ENCODE results near the gene VAV1. TPM values are rescaled to one million over a fixed set of nuclear protein-coding genes. Genes with fewer than 3 reads are reported as not detected.
A peak's percentile ranks its signal among the peaks of the same experiment; 100 is the strongest.

Gene VAV1
- total RNA-seq, 1 experiment from 2014 or later = 7.5 TPM

DNA sequence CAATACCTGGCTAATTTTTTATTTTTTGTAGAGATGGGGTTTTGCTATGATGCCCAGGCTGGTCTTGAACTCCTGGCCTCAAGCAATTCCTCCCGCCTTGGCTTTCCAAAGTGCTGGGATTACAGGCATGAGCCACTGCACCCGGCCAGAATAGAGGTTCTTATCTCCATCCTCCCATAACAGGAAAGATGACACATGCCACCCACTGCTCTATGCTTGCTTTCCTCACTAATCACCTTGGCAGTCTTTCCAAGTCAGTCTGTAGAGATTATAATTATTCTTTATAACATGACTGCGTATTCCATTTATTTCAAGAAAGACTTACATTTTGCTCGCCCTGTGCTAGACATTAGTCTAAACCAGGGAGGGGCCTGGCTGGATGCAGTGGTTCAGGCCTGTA, 6.7 kb downstream of the VAV1 start:
- Histone ChIP-seq H3K36me3 (ENCODE audit: low read depth) (no peaks in the 10 kb centered on the region), H3K27me3 (ENCODE audit: insufficient read depth, low read depth) (no peaks in the 10 kb centered on the region), H2AFZ (no peak overlapping the region), H3K79me2 (ENCODE audit: low read depth) (no peaks in the 10 kb centered on the region), H4K20me1 (ENCODE audit: insufficient read depth) (no peaks in the 10 kb centered on the region), H3F3A (ENCODE audit: insufficient read depth, low read depth) (peaks cover 4% of the 10 kb centered on the region; the same call in 1 of the 2 replicates), H3K4me1 (replicated peaks; ENCODE audit: insufficient read depth) (no peaks in the 10 kb centered on the region; the same call in 1 of the 2 replicates), H3K4me3 (no peak overlapping the region), H3K27ac (no peak overlapping the region), H3K4me2 (no peak overlapping the region), H3K9me3 (ENCODE audit: insufficient read depth, low read depth) (no peaks in the 10 kb centered on the region), H3K9me2 (ENCODE audit: insufficient read depth) (no peaks in the 10 kb centered on the region)
- no TSS peak for BruUV-seq (replicated peaks)
- intact Hi-C loops (cut with micrococcal nuclease; ENCODE audit: unreplicated experiment) = no loop called here
- CTCF ChIA-PET = no interaction called here
- TF ChIP-seq, protein P1, sequence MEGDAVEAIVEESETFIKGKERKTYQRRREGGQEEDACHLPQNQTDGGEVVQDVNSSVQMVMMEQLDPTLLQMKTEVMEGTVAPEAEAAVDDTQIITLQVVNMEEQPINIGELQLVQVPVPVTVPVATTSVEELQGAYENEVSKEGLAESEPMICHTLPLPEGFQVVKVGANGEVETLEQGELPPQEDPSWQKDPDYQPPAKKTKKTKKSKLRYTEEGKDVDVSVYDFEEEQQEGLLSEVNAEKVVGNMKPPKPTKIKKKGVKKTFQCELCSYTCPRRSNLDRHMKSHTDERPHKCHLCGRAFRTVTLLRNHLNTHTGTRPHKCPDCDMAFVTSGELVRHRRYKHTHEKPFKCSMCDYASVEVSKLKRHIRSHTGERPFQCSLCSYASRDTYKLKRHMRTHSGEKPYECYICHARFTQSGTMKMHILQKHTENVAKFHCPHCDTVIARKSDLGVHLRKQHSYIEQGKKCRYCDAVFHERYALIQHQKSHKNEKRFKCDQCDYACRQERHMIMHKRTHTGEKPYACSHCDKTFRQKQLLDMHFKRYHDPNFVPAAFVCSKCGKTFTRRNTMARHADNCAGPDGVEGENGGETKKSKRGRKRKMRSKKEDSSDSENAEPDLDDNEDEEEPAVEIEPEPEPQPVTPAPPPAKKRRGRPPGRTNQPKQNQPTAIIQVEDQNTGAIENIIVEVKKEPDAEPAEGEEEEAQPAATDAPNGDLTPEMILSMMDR (conservative IDR thresholded peaks at IDR 0.05) = no peak
- TF ChIP-seq EZH2 (IDR thresholded peaks at IDR 0.05; ENCODE audit: low read depth) = no peak
- DNase-seq = no peak
- POLR2A ChIA-PET (ENCODE audit: unreplicated experiment) = no interaction called here

DNA sequence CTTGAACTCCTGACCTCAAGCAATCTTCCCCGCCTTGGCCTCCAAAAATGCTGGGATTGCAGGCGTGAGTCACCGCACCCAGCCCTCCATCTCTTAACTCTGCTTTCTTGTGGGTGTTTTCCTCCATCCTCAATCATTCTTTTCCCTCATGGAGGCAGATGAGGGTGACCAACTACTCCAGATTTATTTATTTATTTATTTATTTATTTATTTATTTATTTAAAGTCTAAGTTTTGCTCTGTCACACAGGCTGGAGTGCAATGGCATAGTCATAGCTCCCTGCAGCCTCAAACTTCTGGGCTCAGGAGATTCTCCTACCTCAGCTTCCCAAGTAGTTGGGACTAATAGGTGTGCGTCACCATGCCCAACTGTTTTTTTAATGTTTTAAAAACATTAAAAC, 14.9 kb downstream of the VAV1 start:
- Histone ChIP-seq H3K27me3 (ENCODE audit: insufficient read depth, low read depth) (no peaks in the 10 kb centered on the region), H4K20me1 (ENCODE audit: insufficient read depth) (no peaks in the 10 kb centered on the region), H3K36me3 (ENCODE audit: low read depth) (no peaks in the 10 kb centered on the region), H3F3A (ENCODE audit: insufficient read depth, low read depth) (no peaks in the 10 kb centered on the region), H3K9me3 (ENCODE audit: insufficient read depth, low read depth) (no peaks in the 10 kb centered on the region), H3K27ac (no peak overlapping the region), H3K79me2 (ENCODE audit: low read depth) (no peaks in the 10 kb centered on the region), H2AFZ (no peak overlapping the region), H3K4me3 (no peak overlapping the region), H3K9me2 (ENCODE audit: insufficient read depth) (no peaks in the 10 kb centered on the region), H3K4me1 (replicated peaks; ENCODE audit: insufficient read depth) (peaks cover 6% of the 10 kb centered on the region; the same call in 1 of the 2 replicates), H3K4me2 (no peak overlapping the region)
- DNase-seq = no peak
- BruUV-seq (replicated peaks) = no TSS peak
- ChIA-PET CTCF (no interaction called here), POLR2A (ENCODE audit: unreplicated experiment) (no interaction called here)
- no peak for TF ChIP-seq EZH2 (IDR thresholded peaks at IDR 0.05; ENCODE audit: low read depth)
- TF ChIP-seq, protein P1 (conservative IDR thresholded peaks at IDR 0.05) = no peak
- intact Hi-C loops (cut with micrococcal nuclease; ENCODE audit: unreplicated experiment) = no loop called here

DNA sequence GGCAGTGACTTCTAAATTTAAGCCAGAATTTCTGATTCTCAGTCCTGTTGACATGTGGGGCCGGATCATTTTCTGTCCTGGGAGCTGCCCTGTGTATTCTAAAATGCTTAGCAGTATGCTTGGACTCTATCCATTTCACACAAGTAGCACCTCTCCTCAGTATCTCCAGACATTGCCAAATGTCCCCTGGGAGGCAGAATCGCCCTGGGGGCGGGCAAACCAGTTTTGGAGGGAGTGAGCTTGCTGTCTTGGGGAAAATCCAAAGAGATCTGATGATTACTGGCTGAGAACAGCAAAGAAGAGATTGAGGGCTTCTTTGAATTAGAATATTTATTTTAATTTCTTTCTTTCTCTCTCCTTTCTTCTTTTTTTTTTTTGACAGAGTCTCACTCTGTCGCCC, 16.4 kb downstream of the VAV1 start:
- Histone ChIP-seq H4K20me1 (ENCODE audit: insufficient read depth) (no peaks in the 10 kb centered on the region), H3K9me2 (ENCODE audit: insufficient read depth) (no peaks in the 10 kb centered on the region), H3K79me2 (ENCODE audit: low read depth) (no peaks in the 10 kb centered on the region), H3K4me1 (replicated peaks; ENCODE audit: insufficient read depth) (peaks cover 6% of the 10 kb centered on the region; the same call in 1 of the 2 replicates), H3K4me3 (no peak overlapping the region), H3K27ac (no peak overlapping the region), H2AFZ (no peak overlapping the region), H3K27me3 (ENCODE audit: insufficient read depth, low read depth) (no peaks in the 10 kb centered on the region), H3K36me3 (ENCODE audit: low read depth) (no peaks in the 10 kb centered on the region), H3K9me3 (ENCODE audit: insufficient read depth, low read depth) (no peaks in the 10 kb centered on the region), H3F3A (ENCODE audit: insufficient read depth, low read depth) (no peaks in the 10 kb centered on the region), H3K4me2 (no peak overlapping the region)
- TF ChIP-seq, protein P1 (conservative IDR thresholded peaks at IDR 0.05) = no peak
- no peak for TF ChIP-seq EZH2 (IDR thresholded peaks at IDR 0.05; ENCODE audit: low read depth)
- intact Hi-C loops (cut with micrococcal nuclease; ENCODE audit: unreplicated experiment) = no loop called here
- DNase-seq = peak in 1 of 2 experiments; percentile 42
- no TSS peak for BruUV-seq (replicated peaks)
- POLR2A ChIA-PET (ENCODE audit: unreplicated experiment) = interaction anchor here (0.7 kb wide), 1 partner anchor 804 kb away, joined by 6 read pairs; no protein-coding TSS in a partner anchor
- CTCF ChIA-PET = no interaction called here
